Omental fat pad (tissue), 4 donors: ENCODE data around the gene STAB1. TPM values are rescaled to one million over a fixed set of nuclear protein-coding genes. Genes with fewer than 3 reads are reported as not detected.

Experiments
- ATAC-seq: fragments of 150-250 bp; one replicate; pipeline ENCODE4 v1.9.1; 2016; ENCODE audit warnings: mild to moderate bottlenecking, moderate library complexity; ENCODE audit not compliant: low FRiP score
- DNase-seq: peaks from one replicate; pipeline ENCODE4 v3.0.0-alpha.2; 2019; ENCODE audit warnings: low spot score
- CTCF ChIP-seq, 3 donors: fragments of 450-650 bp; IDR thresholded peaks; one replicate each; pipeline ENCODE4 v1.5.1; 2016 to 2017; ENCODE audit warnings: antibody characterized with exemption in 3 of 3, mild to moderate bottlenecking in 3 of 3, moderate library complexity in 2 of 3
- total RNA-seq, 4 donors: library from RNA; depleted of rRNA; stranded (reverse); fragments of >200 nt; gene quantifications; one replicate each; pipeline ENCODE4 v1.1.0, GENCODE V29; 2016

The STAB1 gene
- total RNA-seq, 4 donors from 2014 or later: 231 to 610 (median 304) TPM

GRCh38 chr3:52534281-52535183 lies 39.4 kb downstream of the STAB1 start:
- ATAC-seq: no peak
- no peak for DNase-seq
- no peak for TF ChIP-seq CTCF (IDR thresholded peaks at IDR 0.05)

DNA sequence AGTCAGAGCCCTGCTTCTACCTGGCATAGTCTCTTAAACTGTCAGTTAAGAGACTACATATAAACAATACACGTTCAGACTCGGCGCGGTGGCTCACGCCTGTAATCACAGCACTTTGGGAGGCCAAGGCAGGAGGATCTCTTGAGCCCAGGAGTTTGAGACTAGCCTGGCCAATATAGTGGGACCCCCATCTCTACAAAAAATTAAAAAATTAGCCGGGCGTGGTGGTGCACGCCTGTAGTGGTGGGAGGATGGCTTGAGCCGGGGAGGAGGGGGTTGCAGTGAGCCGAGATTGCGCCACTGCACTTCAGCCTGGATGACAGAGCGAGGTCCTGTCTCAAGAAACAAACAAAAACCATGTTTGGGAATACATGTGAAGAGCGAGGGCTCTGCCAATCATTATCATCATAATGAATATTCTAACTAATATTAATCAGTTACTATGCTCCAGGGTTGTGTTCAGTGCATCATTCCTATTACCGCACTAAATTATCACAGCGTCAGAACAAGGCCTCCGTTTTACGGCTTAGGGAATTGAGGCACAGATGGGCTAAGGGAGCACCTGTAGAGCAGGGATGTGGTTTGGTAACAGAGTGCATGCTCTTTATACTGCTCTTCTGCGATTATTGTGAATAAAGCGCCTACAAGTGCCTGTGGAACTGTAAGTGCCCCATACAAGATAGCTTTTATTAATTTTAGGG lies 40.4 kb downstream of the STAB1 start:
- no peak for DNase-seq
- no peak for ATAC-seq
- TF ChIP-seq CTCF (IDR thresholded peaks at IDR 0.05): no peak

DNA sequence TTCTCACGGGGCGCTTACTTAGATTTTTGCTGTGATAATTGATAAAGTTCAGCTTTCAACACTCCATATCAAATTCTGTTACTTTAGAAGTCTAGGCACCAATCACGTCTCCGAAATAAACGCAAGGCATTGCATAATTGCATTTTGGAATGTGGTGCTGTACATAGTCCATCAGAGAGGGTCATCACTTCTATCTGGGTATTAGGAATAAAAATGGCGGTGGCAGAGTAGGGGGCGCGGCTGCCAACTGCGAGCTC lies 40.9 kb downstream of the STAB1 start:
- no peak for ATAC-seq
- no peak for TF ChIP-seq CTCF (IDR thresholded peaks at IDR 0.05)
- no peak for DNase-seq

- TF ChIP-seq CTCF (IDR thresholded peaks at IDR 0.05): no peak
- DNase-seq (peak; percentile 90), ATAC-seq (peak; percentile 91)
Observed at GRCh38 chr3:52536369-52537164, 41.4 kb downstream of the STAB1 start, which contains the start of gene UQCC5. TSS of gene UQCC5 (plus strand) at chr3:52536605. CDS start at chr3:52536756, 151 bp downstream.

DNA sequence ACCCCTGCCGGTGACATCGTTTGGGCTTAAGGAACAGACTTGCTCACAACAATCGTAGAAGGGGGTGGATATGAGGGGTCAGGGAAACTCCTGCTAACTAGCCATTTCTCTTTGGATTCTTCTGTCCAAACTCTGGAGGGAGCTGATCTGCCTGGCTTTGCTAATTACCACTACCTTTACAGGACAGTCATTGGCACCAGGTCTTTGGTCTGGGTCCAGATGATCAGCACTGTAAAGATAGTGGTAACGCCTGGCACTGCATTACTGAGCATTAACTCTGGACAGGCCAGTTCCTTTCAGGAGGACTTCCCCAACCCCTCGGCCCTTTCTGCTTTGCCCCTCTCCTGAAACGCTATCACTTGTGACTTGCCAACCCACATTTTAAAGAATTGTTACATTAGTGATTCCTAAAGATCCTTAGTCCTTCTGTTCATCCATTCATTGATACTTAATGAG lies 42.1 kb downstream of the STAB1 start:
- ATAC-seq (no peak), DNase-seq (no peak)
- no peak for TF ChIP-seq CTCF (IDR thresholded peaks at IDR 0.05)

GRCh38 chr3:52537726-52538421 lies 42.7 kb downstream of the STAB1 start:
- TF ChIP-seq CTCF (IDR thresholded peaks at IDR 0.05): no peak
- ATAC-seq (no peak), DNase-seq (no peak)
